NCI-H748 (cell line): ENCODE measurements around the gene FAM171A1.
"Not testable (repeated sequence)": the region's sequence is repeated elsewhere in the genome, so short reads cannot be mapped to it uniquely, and the experiment has no call there.

ENCODE experiments used
- DNase-seq: peaks from one replicate; lab custom pipeline; 2025; ENCODE audit not compliant: unreplicated experiment; lab: John Stamatoyannopoulos, UW

The FAM171A1 gene

DNA sequence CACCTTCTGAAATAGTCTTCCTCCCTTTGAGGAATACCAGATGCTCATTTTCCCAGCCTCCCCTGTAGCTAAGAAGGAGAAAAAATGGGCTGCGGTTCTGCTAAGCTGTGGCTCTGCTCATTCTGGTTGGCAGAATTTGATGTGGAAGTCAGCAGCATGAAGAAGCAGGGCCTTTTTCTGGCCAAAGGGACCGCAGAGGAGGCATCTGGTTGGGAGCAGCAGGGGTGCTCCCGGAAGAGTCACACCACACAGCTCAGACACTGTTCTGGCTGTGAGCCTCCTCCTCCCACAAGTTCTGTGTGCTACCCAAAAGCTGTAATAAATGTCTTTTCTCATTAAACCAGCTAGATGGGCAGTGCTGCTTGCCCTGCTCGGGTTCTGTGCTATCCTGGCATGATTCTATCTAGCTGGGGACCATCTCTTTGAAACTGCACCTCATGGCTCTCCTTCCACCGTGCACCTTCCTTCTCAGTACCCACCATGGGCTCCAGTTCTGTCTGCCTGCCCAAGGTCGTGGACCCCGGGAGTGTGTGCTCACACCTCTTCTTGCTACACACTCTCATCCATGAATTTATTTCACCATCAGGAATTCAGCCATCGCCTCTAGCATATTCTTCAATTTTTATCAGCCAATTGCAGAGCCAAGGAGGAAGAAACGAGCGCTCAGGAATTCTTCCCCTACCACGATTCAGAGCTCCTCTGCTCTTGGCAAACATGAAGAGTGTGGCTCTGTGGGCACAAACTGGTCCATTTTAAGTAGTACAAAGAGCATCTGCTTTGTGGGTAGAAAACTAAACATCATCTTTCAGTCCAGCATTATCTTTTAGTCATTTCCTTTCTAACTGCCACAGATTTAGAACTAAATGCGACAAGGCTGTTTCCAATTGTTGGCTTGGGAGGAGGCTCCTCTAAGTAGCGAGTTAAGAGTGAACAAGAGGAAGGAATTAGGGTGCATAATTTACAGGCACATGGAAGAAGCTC lies 76.9 kb downstream of the FAM171A1 start:
- no peak for DNase-seq

DNA sequence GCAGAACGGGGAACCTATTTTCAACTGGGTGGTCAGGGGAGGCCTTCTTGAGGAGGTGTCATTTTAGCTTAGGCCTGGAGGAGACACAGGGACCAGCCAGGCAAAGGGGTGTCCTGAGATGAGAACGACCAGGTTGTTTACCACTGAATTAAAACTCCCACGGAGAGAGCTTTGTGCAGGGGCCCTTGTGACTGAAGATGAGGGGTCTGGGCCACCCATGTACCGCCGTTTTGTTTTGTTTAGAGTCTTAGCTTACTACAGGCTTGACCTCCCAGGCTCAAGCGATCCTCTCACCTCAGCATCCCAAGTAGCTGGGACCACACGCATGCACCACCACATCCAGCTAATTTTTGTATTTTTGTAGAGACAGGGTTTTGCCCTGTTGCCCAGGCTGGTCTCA lies 80.4 kb downstream of the FAM171A1 start:
- no peak for DNase-seq

- DNase-seq = no peak
These were observed 80.9 kb downstream of the FAM171A1 start for GRCh38 chr10:15290150-15290549.

- no peak for DNase-seq
These were observed 90.1 kb downstream of the FAM171A1 start for GRCh38 chr10:15280974-15281373.

GRCh38 chr10:15280462-15280861 lies 90.6 kb downstream of the FAM171A1 start:
- no peak for DNase-seq

GRCh38 chr10:15279236-15279635 lies 91.9 kb downstream of the FAM171A1 start:
- DNase-seq = no peak

GRCh38 chr10:15278786-15279185 lies 92.3 kb downstream of the FAM171A1 start:
- no peak for DNase-seq

GRCh38 chr10:15276039-15276438 lies 95.0 kb downstream of the FAM171A1 start:
- not testable (repeated sequence) for DNase-seq

- DNase-seq = not testable (repeated sequence)
These were observed 101.3 kb downstream of the FAM171A1 start for GRCh38 chr10:15269838-15270237.

- no peak for DNase-seq
These were observed 103.6 kb downstream of the FAM171A1 start for GRCh38 chr10:15267496-15267895.

DNA sequence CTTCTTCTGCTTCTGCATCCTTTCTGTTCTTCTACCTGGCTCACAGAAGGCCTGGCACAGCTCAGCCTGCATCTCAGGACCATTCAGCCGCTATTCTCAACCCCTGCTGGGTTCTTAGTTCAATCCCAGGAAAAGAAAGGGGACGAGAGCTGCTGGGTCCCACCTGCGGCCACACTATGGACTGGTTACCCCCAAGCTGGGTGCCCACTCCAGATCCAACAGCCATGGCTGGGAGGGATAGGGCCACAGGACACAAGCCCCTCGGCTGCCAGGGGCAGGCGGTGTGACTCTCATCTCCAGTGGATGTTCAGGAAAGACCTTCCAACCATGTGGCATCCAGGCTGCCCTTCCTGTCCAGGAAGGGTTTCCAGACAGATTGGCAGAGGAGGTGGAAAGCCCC lies 105.0 kb downstream of the FAM171A1 start:
- DNase-seq = no peak

GRCh38 chr10:15265558-15265957 lies 105.5 kb downstream of the FAM171A1 start:
- DNase-seq = no peak

DNA sequence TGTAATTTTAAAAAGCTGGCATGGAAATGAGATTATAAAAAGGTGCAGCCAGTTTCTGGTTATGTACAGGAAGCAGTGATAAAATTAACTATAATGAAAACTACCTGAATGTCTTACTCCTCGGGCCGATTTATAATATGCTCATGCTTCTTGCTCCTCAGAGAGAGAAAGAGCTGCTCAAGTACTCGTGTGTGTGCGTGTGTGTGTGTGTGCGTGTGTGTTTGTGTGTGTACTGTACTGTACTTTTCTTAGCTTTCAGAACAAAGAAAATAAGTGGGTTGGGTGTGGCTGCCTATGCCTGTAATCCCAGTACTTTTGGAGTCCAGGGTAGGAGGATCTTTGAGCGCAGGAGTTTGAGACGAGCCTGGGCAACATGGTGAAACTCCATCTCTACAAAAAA lies 106.0 kb downstream of the FAM171A1 start:
- no peak for DNase-seq

DNA sequence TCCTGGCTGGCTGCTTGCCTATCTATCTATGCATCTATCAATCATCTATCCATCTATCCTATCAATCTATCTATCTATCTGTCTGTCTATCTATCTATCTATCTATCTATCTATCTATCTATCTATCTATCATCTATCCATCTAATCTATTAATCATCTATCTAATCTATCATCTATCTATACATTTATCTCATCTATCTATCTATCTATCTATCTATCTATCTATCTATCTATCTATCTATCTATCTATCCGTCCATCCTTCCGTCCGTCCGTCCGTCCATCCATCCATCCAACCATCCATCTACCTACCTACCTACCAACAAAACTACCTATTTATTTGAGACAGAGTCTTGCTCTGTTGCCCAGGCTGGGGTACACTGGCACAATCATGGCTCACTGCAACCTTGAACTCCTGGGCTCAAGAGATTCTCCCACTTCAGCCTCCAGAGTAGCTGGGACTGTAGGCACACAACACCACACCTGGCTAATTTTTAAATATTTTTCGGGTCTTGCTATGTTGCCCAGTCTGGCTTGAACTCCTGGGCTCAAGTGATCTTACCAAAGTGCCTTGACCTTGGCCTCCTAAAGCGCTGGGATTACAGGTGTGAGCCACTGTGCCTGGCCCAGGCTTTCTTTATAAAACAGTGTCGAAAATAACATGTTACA lies 107.3 kb downstream of the FAM171A1 start:
- DNase-seq = no peak

GRCh38 chr10:15262036-15262713 lies 108.9 kb downstream of the FAM171A1 start:
- no peak for DNase-seq

DNA sequence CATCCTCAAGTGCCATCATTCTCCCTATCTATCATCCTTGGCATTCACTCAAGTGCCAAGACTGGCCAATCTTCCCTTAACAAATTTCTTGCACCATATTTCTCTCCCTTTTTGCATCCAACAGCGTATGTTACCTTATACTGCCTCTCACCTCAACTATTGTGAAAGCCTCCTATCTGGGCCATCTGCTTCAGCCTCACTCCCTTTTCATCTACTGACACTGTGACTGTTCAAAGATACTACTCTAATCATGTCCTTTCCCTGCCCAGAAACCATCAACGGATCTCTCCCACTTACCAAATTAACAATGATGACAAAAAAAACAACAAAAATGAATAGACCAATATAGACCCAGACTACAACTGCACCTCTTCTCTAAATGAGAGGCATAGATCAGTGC lies 112.0 kb downstream of the FAM171A1 start:
- DNase-seq = no peak

GRCh38 chr10:15258255-15258654 lies 112.8 kb downstream of the FAM171A1 start:
- DNase-seq = no peak

DNA sequence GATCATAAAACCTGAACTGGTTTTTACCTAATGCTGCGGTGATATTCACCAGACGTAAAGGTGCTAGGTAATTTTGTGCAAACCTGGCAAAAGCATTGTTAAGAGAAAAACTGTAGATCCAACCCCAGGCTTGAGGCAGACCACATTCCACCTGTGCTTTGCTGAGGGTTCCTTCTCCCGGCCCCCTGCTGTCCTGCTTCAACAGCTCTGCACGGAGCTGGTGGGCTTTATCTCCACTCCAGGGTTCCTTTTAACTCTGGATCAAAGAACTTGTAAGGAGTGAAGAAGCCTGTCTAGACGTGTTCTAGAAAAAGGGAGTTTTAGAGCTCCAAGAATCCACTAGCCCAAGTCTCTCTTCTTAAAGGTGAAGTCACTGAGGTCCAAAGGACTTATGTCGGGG lies 115.1 kb downstream of the FAM171A1 start:
- no peak for DNase-seq

DNA sequence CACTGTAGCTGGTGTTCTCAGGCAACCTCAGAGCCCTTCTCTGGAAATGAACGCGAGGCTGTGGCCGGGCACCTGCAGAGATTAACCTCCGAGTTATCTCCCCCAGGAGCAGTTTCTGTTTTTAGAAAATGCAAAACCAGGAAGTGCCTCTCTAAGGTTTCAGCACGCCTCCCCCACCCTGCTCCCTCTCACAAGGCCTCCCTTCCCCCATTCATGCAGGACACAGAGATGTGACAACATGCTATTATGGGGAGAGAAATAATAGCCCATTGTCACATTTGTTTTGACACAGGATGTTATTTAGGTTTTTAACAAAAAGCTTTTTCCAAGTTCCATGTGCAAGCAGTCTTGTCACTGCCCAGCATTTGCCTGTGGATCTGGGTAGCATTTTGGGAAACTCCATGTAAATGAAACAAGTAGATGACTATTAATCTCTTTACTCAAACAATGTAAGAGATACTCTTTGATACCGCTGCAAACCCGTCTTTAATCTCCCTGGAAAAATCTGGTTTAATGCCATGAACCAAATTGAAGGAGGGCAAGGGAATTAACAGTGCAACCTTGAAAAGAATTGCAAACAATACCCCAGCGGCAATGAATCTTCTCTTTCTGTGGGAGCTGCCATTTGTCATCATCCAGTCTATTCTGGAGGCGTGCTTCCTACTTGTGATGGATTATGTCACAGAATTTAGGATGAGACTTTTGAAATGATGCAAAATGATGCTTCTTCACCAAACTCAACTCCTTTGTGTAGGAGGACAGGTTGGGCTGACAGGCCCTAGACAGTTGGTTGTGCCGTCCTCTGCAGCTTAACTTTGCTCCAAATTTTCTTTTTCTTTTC lies 116.1 kb downstream of the FAM171A1 start:
- DNase-seq = peak; percentile 79

DNA sequence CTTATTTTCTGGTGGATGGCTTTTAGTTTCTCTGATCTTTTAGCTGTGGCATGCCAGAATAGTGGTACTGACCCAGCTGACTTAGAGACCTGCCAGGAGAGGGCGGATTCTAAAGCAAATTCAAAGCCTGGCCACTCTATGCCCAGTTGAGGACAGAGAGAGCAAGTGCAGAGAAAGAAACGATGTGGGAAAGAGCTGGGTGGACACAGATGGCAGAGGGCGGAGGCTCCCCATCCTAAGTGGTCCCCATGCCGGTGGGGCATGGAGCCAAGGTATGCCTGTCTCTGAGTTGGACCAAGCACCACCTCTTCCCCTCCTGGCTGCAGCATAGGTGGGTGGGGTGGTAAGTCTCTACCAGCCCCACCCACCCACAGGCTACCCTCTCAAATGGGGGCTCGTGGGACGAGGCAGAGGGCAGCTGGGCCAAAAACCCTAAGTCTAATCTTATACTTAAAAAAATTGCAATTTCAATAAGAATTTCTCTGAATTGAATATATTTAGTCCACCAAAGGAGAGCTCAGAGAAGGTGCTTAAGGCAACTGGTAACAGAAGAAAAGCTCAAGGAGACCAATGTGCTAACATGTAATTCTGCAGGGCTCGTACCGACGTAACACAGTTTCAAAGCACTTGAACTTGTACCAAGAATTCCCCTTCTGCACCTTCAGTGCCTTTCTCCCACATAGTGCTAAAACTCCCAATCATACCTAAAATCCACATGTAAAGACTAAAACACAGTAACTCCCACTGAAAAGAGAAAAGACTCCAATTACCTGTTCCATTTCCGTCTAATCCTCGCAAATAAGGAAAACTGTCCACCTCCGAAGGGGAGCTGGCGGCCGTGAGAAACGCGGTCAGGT lies 116.9 kb downstream of the FAM171A1 start:
- DNase-seq = no peak
